Esophagus muscularis mucosa (tissue), 3 donors: ENCODE results near the gene FTCDNL1.

Experiments
- CTCF ChIP-seq, 3 experiments: fragments of 200-600 bp in 2 of 3; fragments of 450-650 bp in 1 of 3; sonication (generic) in 2 of 3; IDR thresholded peaks; one replicate each; pipeline ENCODE4 v1.5.1; 2017 to 2019; ENCODE audit warnings: antibody characterized with exemption in 3 of 3, mild to moderate bottlenecking in 2 of 3, moderate library complexity in 1 of 3
- EP300 ChIP-seq: sonication (generic); formaldehyde crosslinking; IDR thresholded peaks from one replicate; pipeline ENCODE4 v1.6.1; 2017; ENCODE audit warnings: antibody characterized with exemption

DNA sequence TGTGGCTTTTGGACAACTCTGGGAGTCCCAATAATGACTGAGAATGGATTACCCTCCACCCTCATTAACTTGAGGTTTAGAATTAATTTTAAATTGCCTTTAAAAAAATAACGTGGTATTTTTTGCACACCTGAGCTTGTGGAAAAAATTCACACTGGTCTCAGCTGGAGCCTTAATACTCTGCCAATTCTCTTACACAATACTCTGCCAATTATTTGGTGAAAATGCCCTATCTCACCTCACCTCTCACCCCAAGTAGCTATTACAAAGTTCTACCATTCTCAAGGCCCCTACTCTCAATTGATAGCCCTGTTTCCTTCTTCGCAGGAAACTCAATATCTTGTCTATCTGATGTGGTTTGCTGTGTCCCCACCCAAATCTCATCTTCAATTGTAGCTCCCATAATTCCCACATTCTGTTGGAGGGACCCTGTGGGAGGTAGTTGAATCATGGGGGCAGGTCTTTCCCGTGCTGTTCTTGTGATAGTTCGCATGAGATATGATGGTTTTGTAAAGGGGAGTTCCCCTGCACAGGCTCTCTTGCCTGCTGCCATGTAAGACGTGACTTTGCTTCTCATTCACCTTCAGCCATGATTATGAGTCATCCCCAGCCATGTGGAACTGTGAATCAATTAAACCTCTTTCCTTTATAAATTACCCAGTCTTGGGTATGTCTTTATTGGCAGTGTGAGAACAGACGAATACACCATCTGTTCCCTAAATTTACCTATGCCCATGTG is 32.7 kb upstream of the FTCDNL1 start:
- TF ChIP-seq CTCF (IDR thresholded peaks at IDR 0.05) (no peak), EP300 (no peak)
